ENCODE results near the gene TSPAN1.
A peak's percentile ranks its signal among the peaks of the same experiment; 100 is the strongest.

DNA sequence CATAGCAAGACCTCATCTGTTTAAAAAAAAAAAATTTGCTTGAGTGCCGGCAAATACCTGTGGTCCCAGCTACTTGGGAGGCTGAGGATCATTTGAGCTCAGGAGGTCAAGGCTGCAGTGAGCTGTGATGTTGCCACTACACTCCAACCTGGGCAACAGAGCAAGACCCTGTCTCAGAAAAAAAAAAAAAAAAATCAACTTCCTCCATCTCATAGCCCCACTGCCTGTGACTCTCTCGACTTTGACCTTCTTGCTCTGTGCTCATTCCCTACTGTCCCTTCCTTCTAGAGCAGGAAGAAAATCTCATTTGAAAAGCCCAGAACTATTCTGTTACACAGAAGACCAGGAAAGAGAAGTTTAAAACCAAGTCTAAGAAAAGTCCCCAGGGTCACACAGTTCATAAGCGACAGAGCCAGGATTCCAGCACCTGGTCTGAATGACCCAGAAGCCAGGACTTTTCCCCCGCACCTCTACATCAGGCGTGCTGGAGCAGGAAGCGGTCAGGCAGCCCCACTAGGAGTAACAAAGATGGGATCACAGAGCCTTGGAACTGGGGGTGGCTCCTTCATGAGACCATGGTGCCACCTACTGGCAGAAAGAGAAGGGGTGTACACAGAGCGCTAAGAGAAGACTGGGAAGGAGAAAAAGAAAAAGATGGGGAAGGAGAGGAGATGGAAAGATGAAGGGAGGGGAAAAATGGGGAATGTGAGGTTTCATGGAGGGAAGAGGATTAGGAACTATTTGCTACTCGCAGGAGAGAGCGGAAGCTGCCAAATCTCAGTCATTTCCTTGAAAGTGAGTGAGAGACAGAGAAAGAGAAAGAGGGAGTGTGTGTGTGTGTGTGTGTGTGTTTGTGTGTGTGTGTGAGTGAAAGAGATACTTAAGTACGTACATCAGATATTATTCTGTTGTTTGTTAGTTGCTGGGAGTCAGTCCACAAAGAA is 4.5 kb downstream of the TSPAN1 start:
- TF ChIP-seq, protein P1, sequence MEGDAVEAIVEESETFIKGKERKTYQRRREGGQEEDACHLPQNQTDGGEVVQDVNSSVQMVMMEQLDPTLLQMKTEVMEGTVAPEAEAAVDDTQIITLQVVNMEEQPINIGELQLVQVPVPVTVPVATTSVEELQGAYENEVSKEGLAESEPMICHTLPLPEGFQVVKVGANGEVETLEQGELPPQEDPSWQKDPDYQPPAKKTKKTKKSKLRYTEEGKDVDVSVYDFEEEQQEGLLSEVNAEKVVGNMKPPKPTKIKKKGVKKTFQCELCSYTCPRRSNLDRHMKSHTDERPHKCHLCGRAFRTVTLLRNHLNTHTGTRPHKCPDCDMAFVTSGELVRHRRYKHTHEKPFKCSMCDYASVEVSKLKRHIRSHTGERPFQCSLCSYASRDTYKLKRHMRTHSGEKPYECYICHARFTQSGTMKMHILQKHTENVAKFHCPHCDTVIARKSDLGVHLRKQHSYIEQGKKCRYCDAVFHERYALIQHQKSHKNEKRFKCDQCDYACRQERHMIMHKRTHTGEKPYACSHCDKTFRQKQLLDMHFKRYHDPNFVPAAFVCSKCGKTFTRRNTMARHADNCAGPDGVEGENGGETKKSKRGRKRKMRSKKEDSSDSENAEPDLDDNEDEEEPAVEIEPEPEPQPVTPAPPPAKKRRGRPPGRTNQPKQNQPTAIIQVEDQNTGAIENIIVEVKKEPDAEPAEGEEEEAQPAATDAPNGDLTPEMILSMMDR (IDR thresholded peaks at IDR 0.05; ENCODE audit: low read depth, low read length) = peak; percentile 89
- TF ChIP-seq POLR2A (IDR thresholded peaks at IDR 0.05; ENCODE audit: extremely low read depth, insufficient read length) (no peak), MYC (IDR thresholded peaks at IDR 0.05; ENCODE audit: low read depth, low read length) (no peak)
- TF ChIP-seq, protein P2, sequence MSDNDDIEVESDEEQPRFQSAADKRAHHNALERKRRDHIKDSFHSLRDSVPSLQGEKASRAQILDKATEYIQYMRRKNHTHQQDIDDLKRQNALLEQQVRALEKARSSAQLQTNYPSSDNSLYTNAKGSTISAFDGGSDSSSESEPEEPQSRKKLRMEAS (IDR thresholded peaks at IDR 0.05; ENCODE audit: low read depth, low read length) = no peak

All from NB4 (cell line).